B cell (primary cell): ENCODE results near the gene AFTPH. TPM values are rescaled to one million over a fixed set of nuclear protein-coding genes. Genes with fewer than 3 reads are reported as not detected.
A peak's percentile ranks its signal among the peaks of the same experiment; 100 is the strongest.

ENCODE experiments used
- ATAC-seq: fragments of 200-7000 bp; cut with Tn5 transposase; one replicate; pipeline ENCODE4 v1.10.0; 2021; ENCODE audit warnings: low read depth, mild to moderate bottlenecking, moderate number of reproducible peaks, moderate library complexity
- CTCF ChIA-PET: fragments of 350-600 bp; sonication (Branson Sonifier 250); formaldehyde crosslinking; loops from one replicate; lab custom pipeline; 2021; ENCODE audit warnings: antibody characterized with exemption, inconsistent platforms; lab: Charles Lee
- POLR2A ChIA-PET: fragments of 350-600 bp; sonication (Branson Sonifier 250); formaldehyde crosslinking; loops from one replicate; lab custom pipeline; 2021; ENCODE audit warnings: antibody characterized with exemption; lab: Charles Lee
- DNase-seq: peaks from one replicate; pipeline ENCODE4 v3.0.0; 2013
- H2AFZ ChIP-seq: 2 replicates; pipeline ENCODE4 v1.6.1; 2012; ENCODE audit warnings: mild to moderate bottlenecking, low read depth, low read length; ENCODE audit not compliant: insufficient read depth, poor library complexity, severe bottlenecking
- H3K27ac ChIP-seq, 2 donors: 1 replicate in 1 of 2; 2 replicates in 1 of 2; pipeline ENCODE4 v1.5.1; 2012 to 2013; ENCODE audit warnings: low read length in 2 of 2, mild to moderate bottlenecking in 2 of 2, moderate library complexity in 1 of 2
- H3K27me3 ChIP-seq, 4 experiments: fragments of 200-600 bp in 1 of 4; sonication (generic) in 1 of 4; replicated peaks in 1 of 4; 1 replicate in 2 of 4; 2 replicates in 2 of 4; pipeline versions ENCODE4 v1.6.1 to v1.7.0; 2013 to 2016; ENCODE audit warnings: low read length in 3 of 4, mild to moderate bottlenecking in 2 of 4, mixed read lengths in 1 of 4, moderate library complexity in 1 of 4; ENCODE audit not compliant: insufficient read depth in 4 of 4, control insufficient read depth in 3 of 4; ENCODE audit errors: control extremely low read depth in 1 of 4
- H3K36me3 ChIP-seq, 2 experiments: replicated peaks in 1 of 2; 1 replicate in 1 of 2; 2 replicates in 1 of 2; pipeline versions ENCODE4 v1.6.1 to v1.7.1; 2013; ENCODE audit warnings: low read length in 1 of 2; ENCODE audit not compliant: insufficient read depth in 2 of 2, control insufficient read depth in 1 of 2; ENCODE audit errors: control extremely low read depth in 1 of 2, extremely low read depth in 1 of 2
- H3K4me1 ChIP-seq, 2 donors: fragments of 200-600 bp in 1 of 2; sonication (generic) in 1 of 2; 1 replicate in 1 of 2; 2 replicates in 1 of 2; pipeline versions ENCODE4 v1.5.1 to v1.6.1; 2013 to 2017; ENCODE audit warnings: low read length in 2 of 2; ENCODE audit not compliant: control insufficient read depth in 2 of 2, insufficient read depth in 2 of 2
- H3K4me2 ChIP-seq: replicated peaks from 2 replicates; pipeline ENCODE3; 2012; ENCODE audit warnings: mild to moderate bottlenecking, low read depth, low read length; ENCODE audit not compliant: poor library complexity, severe bottlenecking
- H3K4me3 ChIP-seq, 5 experiments: fragments of 200-600 bp in 1 of 5; sonication (generic) in 1 of 5; 1 replicate in 3 of 5; 2 replicates in 2 of 5; pipeline versions ENCODE4 v1.5.1 to v1.7.0; 2011 to 2016; ENCODE audit warnings: low read length in 4 of 5, mild to moderate bottlenecking in 4 of 5, low read depth in 2 of 5, control low read depth in 1 of 5, moderate library complexity in 1 of 5; ENCODE audit not compliant: insufficient read depth in 1 of 5; ENCODE audit errors: control extremely low read depth in 1 of 5, extremely low read depth in 1 of 5
- H3K79me2 ChIP-seq: fragments of 200-600 bp; sonication (generic); one replicate; pipeline ENCODE4 v1.6.0; 2016; ENCODE audit warnings: low read length; ENCODE audit not compliant: control insufficient read depth, insufficient read depth
- H3K9ac ChIP-seq: fragments of 200-600 bp; sonication (generic); 2 replicates; pipeline ENCODE4 v1.6.1; 2017; ENCODE audit warnings: mild to moderate bottlenecking, low read length, moderate library complexity
- H3K9me3 ChIP-seq, 3 donors: one replicate each; pipeline versions ENCODE4 v1.6.1 to v1.7.1; 2013; ENCODE audit warnings: low read length in 2 of 3; ENCODE audit not compliant: control insufficient read depth in 2 of 3, insufficient read depth in 1 of 3; ENCODE audit errors: control extremely low read depth in 1 of 3
- H4K20me1 ChIP-seq: 2 replicates; pipeline ENCODE4 v1.6.0; 2012; ENCODE audit warnings: mild to moderate bottlenecking, low read length; ENCODE audit not compliant: insufficient read depth, control insufficient read depth, poor library complexity, severe bottlenecking
- H3K27ac Mint-ChIP-seq: one replicate; pipeline ENCODE4 v1.8.0; 2021; ENCODE audit warnings: mixed read lengths
- H3K27me3 Mint-ChIP-seq: one replicate; pipeline ENCODE4 v1.8.0; 2021; ENCODE audit warnings: mixed read lengths
- H3K4me1 Mint-ChIP-seq: one replicate; pipeline ENCODE4 v1.8.0; 2021; ENCODE audit warnings: mixed read lengths
- H3K4me3 Mint-ChIP-seq: one replicate; pipeline ENCODE4 v1.8.0; 2021; ENCODE audit warnings: mixed read lengths
- H3K9me3 Mint-ChIP-seq: one replicate; pipeline ENCODE4 v1.8.0; 2022; ENCODE audit warnings: mixed read lengths; ENCODE audit not compliant: insufficient read depth
- EZH2 ChIP-seq: IDR thresholded peaks from 2 replicates; pipeline ENCODE4 v1.6.1; 2012; ENCODE audit warnings: borderline replicate concordance, low read depth, mild to moderate bottlenecking, moderate library complexity, low read length; ENCODE audit not compliant: insufficient read depth, poor library complexity, severe bottlenecking
- WGBS: methylation state at CpG from one replicate; pipeline ENCODE4 v1.1.5; 2013; ENCODE audit warnings: missing lambda C conversion rate; ENCODE audit not compliant: insufficient coverage; 5-methylcytosine and 5-hydroxymethylcytosine counted together
- intact Hi-C: fragments of 100-400 bp; cut with micrococcal nuclease; formaldehyde crosslinking; loops from one replicate; pipeline ENCODE4 v1.10.0; 2022
- polyA plus RNA-seq: library from polyadenylated mRNA; depleted of rRNA; stranded (reverse); fragments of >200 nt; gene quantifications from 2 replicates; pipeline ENCODE4 v1.2.3, GENCODE V29; 2012
- total RNA-seq, 2 donors: library from RNA; stranded (reverse); fragments of 120-200 nt in 1 of 2; gene quantifications; 1 replicate in 1 of 2; 2 replicates in 1 of 2; pipeline versions ENCODE4 v1.2.3 to v1.2.4, GENCODE V29; 2013 to 2022
- TF ChIP-seq, protein P1 (sequence below): fragments of 200-600 bp; IDR thresholded peaks from one replicate; pipeline ENCODE4 v1.8.0; 2022; ENCODE audit warnings: antibody characterized with exemption, mild to moderate bottlenecking

Gene AFTPH
- total and polyA plus RNA-seq, 2 donors (not counting 1 experiment from before 2014, with no cell fraction given), result 45.4 to 94.1 TPM

DNA sequence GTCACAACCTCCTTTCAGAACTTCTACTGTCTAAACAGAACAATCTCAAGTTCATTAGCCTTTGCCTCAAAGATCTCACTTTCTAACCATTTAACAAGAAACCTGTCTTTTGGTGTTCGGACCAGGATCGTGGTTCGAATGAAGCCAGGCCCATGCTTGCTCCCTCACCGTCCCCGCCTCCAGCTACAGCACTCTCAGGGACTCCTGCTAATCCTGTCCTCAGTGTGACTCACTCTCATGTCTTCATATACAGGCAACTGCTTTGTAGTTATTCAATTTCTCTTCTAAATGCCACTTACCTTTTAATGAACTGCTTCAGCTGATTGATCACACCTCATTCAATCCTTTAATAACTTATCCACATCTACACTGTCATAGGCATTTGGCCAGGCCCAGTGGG is 113.8 kb downstream of the AFTPH start:
- Histone ChIP-seq H3K27ac (peak overlapping the region; percentile 80 to 93), H3K79me2 (peaks cover 83% of the 10 kb centered on the region), H3K4me2 (peak overlapping the region; percentile 64), H4K20me1 (peaks cover 70% of the 10 kb centered on the region), H3K9me3 (no peaks in the 10 kb centered on the region), H3K27me3 (no peaks in the 10 kb centered on the region), H3K4me1 (peaks cover 83 to 85% of the 10 kb centered on the region in 2 donors), H2AFZ (peak overlapping the region; percentile 7), H3K4me3 (peak overlapping the region in 1 of 5 experiments; percentile 43), H3K9ac (peak overlapping the region; percentile 53), H3K36me3 (peaks cover 3 to 42% of the 10 kb centered on the region in 2 experiments)
- Mint-ChIP-seq H3K4me1 (peaks cover 84% of the 10 kb centered on the region), H3K27ac (peak overlapping the region; percentile 97), H3K4me3 (peak overlapping the region; percentile 84), H3K27me3 (no peaks in the 10 kb centered on the region), H3K9me3 (no peaks in the 10 kb centered on the region)
- ChIA-PET POLR2A (interaction anchor here (1.1 to 1.6 kb wide), 2 partner anchors 12 to 18 kb away, joined by 3 read pairs; no protein-coding TSS in a partner anchor), CTCF (interaction anchor here (1.1 to 5.2 kb wide), 5 partner anchors 8 to 230 kb away, joined by 3 to 26 read pairs (median 3); no protein-coding TSS in a partner anchor)
- TF ChIP-seq EZH2, result no peak
- TF ChIP-seq, protein P1, sequence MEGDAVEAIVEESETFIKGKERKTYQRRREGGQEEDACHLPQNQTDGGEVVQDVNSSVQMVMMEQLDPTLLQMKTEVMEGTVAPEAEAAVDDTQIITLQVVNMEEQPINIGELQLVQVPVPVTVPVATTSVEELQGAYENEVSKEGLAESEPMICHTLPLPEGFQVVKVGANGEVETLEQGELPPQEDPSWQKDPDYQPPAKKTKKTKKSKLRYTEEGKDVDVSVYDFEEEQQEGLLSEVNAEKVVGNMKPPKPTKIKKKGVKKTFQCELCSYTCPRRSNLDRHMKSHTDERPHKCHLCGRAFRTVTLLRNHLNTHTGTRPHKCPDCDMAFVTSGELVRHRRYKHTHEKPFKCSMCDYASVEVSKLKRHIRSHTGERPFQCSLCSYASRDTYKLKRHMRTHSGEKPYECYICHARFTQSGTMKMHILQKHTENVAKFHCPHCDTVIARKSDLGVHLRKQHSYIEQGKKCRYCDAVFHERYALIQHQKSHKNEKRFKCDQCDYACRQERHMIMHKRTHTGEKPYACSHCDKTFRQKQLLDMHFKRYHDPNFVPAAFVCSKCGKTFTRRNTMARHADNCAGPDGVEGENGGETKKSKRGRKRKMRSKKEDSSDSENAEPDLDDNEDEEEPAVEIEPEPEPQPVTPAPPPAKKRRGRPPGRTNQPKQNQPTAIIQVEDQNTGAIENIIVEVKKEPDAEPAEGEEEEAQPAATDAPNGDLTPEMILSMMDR, result no peak
- no peak for ATAC-seq
- DNase-seq, result no peak
- intact Hi-C loops, result loop anchor here (2.0 to 5.0 kb wide), 2 partner anchors 31 to 51 kb away; no protein-coding TSS in a partner anchor
- 96% methylated on average over 5 of the region's 5 CpGs for WGBS

DNA sequence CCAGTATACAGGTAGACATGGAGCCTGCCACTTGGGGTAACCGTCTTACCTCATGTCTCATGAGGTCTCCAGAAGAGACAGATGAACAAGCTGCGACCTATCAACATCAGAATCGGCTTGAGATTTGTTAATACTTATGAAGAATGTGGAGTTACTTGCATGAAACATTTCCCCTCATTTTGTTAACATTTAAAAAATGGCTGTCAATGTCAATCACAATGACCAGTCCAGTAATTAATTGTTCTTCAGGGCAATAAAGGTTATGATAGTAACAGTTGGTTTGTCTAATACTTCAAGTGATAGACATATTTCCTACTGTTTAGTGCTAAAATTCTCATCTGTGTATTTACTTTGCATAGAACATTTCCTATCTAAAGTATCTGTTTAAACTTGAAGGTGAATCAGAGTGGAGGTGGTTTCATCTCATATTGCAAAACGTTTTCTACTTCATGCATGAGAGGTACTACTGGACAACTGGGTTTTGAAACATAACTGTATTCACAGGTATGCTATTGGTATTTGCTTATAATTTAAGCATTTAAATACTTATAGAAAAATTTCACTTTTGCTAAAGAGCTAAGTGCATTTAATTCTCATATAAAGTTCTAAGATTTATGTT is 114.5 kb downstream of the AFTPH start:
- H3K4me1 ChIP-seq, result peaks cover 89 to 91% of the 10 kb centered on the region in 2 donors

More for the DNA sequence above, 114.5 kb downstream of the AFTPH start:
- POLR2A ChIA-PET, result interaction anchor here (1.2 to 1.6 kb wide), 3 partner anchors 11 to 112 kb away, joined by 3 to 4 read pairs (median 3); partner anchors contain the start of gene SERTAD2
- H3K27me3 Mint-ChIP-seq, result no peaks in the 10 kb centered on the region
- H3K9me3 Mint-ChIP-seq, result no peaks in the 10 kb centered on the region
- peak overlapping the region; percentile 97 for H3K27ac Mint-ChIP-seq
- H3K36me3 ChIP-seq, result peaks cover 2 to 37% of the 10 kb centered on the region in 2 experiments
- H3K4me3 Mint-ChIP-seq, result peak overlapping the region; percentile 84
- H3K9me3 ChIP-seq, result no peaks in the 10 kb centered on the region
- WGBS, result 100% methylated on average over 1 of the region's 4 CpGs
- peaks cover 86% of the 10 kb centered on the region for H3K4me1 Mint-ChIP-seq
- peak overlapping the region; percentile 64 for H3K4me2 ChIP-seq
- intact Hi-C loops, result loop anchor here (5.0 kb wide), 1 partner anchor 51 kb away; no protein-coding TSS in a partner anchor
- no peaks in the 10 kb centered on the region for H3K27me3 ChIP-seq
- no peak for ATAC-seq
- peak overlapping the region; percentile 80 to 93 for H3K27ac ChIP-seq
- no peak overlapping the region for H3K4me3 ChIP-seq
- CTCF ChIA-PET, result interaction anchor here (1.0 to 5.2 kb wide), 6 partner anchors 7 to 229 kb away, joined by 3 to 26 read pairs (median 3); no protein-coding TSS in a partner anchor
- TF ChIP-seq, protein P1, result no peak
- TF ChIP-seq EZH2, result no peak
- no peak overlapping the region for H2AFZ ChIP-seq
- peaks cover 71% of the 10 kb centered on the region for H4K20me1 ChIP-seq
- DNase-seq, result no peak
- peaks cover 84% of the 10 kb centered on the region for H3K79me2 ChIP-seq
- H3K9ac ChIP-seq, result no peak overlapping the region
